Calu3 (cell line): ENCODE results near the gene ANKMY1. TPM values are rescaled to one million over a fixed set of nuclear protein-coding genes. Genes with fewer than 3 reads are reported as not detected.

Experiments
- Bru-seq: library from RNA; stranded (reverse); fragments of 400-500 nt; gene quantifications from one replicate; lab custom pipeline; 2021; lab: Mats Ljungman, UMichigan
- BruChase-seq, 2 experiments: library from RNA; stranded (reverse); fragments of 400-500 nt; gene quantifications; one replicate each; lab custom pipeline; 2021; lab: Mats Ljungman, UMichigan
- BruUV-seq: library from RNA; stranded (reverse); fragments of 400-500 nt; replicated peaks from 2 replicates; lab custom pipeline; 2021; lab: Mats Ljungman, UMichigan
- CTCF ChIA-PET: fragments of 300-600 bp; sonication (Branson Sonifier 250); formaldehyde crosslinking; loops from one replicate; lab custom pipeline; 2022; ENCODE audit warnings: antibody characterized with exemption; lab: Charles Lee
- DNase-seq: peaks from one replicate; pipeline ENCODE4 v3.0.0; 2022
- H3K27ac Mint-ChIP-seq: one replicate; pipeline ENCODE4 v1.8.0; 2022; ENCODE audit warnings: mixed read lengths; ENCODE audit not compliant: unreplicated experiment
- H3K27me3 Mint-ChIP-seq: one replicate; pipeline ENCODE4 v1.8.0; 2022; ENCODE audit warnings: mixed read lengths; ENCODE audit not compliant: unreplicated experiment
- H3K36me3 Mint-ChIP-seq: one replicate; pipeline ENCODE4 v1.8.0; 2022; ENCODE audit warnings: mild to moderate bottlenecking, moderate library complexity, mixed read lengths; ENCODE audit not compliant: insufficient read depth, unreplicated experiment
- H3K4me1 Mint-ChIP-seq: one replicate; pipeline ENCODE4 v1.8.0; 2022; ENCODE audit warnings: mild to moderate bottlenecking, low read depth, mixed read lengths; ENCODE audit not compliant: unreplicated experiment
- H3K4me3 Mint-ChIP-seq: one replicate; pipeline ENCODE4 v1.8.0; 2022; ENCODE audit warnings: mild to moderate bottlenecking, low read depth, moderate library complexity, mixed read lengths; ENCODE audit not compliant: unreplicated experiment
- H3K9me3 Mint-ChIP-seq: one replicate; pipeline ENCODE4 v1.8.0; 2022; ENCODE audit warnings: low read depth, mixed read lengths; ENCODE audit not compliant: unreplicated experiment
- intact Hi-C: fragments of 100-400 bp; cut with micrococcal nuclease; formaldehyde crosslinking; loops from one replicate; pipeline ENCODE4 v1.10.0; 2022; ENCODE audit not compliant: unreplicated experiment
- long read RNA-seq: library from polyadenylated mRNA; stranded (forward); transcript quantifications from one replicate; pipeline ENCODE4 v2.0.0, GENCODE V29; 2022
- total RNA-seq: library from RNA; stranded (reverse); gene quantifications from 2 replicates; pipeline ENCODE4 v1.2.3, GENCODE V29; 2022
- TF ChIP-seq, protein P1 (sequence below): fragments of 200-600 bp; IDR thresholded peaks from one replicate; pipeline ENCODE4 v1.8.0; 2022; ENCODE audit warnings: antibody characterized with exemption; ENCODE audit not compliant: unreplicated experiment

ANKMY1 gene, protein sequence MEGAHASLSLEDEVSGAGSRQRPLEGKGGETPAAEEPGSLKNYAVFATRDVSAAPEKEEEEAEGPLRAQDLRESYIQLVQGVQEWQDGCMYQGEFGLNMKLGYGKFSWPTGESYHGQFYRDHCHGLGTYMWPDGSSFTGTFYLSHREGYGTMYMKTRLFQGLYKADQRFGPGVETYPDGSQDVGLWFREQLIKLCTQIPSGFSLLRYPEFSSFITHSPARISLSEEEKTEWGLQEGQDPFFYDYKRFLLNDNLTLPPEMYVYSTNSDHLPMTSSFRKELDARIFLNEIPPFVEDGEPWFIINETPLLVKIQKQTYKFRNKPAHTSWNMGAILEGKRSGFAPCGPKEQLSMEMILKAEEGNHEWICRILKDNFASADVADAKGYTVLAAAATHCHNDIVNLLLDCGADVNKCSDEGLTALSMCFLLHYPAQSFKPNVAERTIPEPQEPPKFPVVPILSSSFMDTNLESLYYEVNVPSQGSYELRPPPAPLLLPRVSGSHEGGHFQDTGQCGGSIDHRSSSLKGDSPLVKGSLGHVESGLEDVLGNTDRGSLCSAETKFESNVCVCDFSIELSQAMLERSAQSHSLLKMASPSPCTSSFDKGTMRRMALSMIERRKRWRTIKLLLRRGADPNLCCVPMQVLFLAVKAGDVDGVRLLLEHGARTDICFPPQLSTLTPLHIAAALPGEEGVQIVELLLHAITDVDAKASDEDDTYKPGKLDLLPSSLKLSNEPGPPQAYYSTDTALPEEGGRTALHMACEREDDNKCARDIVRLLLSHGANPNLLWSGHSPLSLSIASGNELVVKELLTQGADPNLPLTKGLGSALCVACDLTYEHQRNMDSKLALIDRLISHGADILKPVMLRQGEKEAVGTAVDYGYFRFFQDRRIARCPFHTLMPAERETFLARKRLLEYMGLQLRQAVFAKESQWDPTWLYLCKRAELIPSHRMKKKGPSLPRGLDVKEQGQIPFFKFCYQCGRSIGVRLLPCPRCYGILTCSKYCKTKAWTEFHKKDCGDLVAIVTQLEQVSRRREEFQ
- total RNA-seq (34.9 and 38.2 TPM in 2 replicates), Bru-seq, nascent RNA (percentile 75 among the genes with signal in this experiment), BruChase-seq, experiment 1, labeled RNA remaining after a 6-hour chase (percentile 72 among the genes with signal in this experiment), BruChase-seq, experiment 2, labeled RNA remaining after a 2-hour chase (percentile 76 among the genes with signal in this experiment)
- long read RNA-seq, partial matches to known transcripts = 7 of 35 reads
- long read RNA-seq, other reads (novel, unspliced or antisense) = 25 of 35 reads

DNA sequence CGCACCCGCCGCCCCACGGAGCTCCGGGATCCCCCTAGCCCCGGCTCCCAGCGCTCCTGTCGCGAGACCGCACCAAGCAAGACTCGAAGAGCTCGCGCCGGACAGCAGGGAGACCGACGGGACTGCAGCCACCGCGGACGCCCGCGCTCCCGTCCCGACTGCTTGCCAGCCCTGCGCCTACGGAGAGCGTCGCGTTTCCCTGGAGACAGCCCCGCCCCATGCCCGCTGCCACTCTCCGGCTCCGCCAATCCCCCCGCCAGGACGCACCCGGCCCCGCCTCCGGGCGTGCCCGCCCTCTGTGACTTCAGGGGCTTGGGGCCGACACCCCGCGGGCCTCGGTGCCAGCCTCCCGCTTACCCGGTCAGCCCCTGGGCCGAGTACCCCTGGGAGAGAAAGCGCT, at the start of gene ANKMY1:
ANKMY1 (minus strand) TSS at position 181 of the 400 bp plus-strand sequence. CDS start 653 bp downstream, outside the sequence.
- Mint-ChIP-seq H3K36me3 (peaks cover 60% of the 10 kb centered on the region), H3K27me3 (no peaks in the 10 kb centered on the region), H3K9me3 (no peaks in the 10 kb centered on the region), H3K4me1 (peaks cover 34% of the 10 kb centered on the region), H3K4me3 (peak within 1 kb of the TSS; percentile 93), H3K27ac (peak within 1 kb of the TSS; percentile 83)
- DNase-seq = peak; percentile 93
- no TSS peak for BruUV-seq
- CTCF ChIA-PET = interaction anchor here (0.6 to 2.0 kb wide), 4 partner anchors 9 to 98 kb away, joined by 3 to 13 read pairs (median 8); no protein-coding TSS in a partner anchor
- intact Hi-C loops = no loop called here
- TF ChIP-seq, protein P1, sequence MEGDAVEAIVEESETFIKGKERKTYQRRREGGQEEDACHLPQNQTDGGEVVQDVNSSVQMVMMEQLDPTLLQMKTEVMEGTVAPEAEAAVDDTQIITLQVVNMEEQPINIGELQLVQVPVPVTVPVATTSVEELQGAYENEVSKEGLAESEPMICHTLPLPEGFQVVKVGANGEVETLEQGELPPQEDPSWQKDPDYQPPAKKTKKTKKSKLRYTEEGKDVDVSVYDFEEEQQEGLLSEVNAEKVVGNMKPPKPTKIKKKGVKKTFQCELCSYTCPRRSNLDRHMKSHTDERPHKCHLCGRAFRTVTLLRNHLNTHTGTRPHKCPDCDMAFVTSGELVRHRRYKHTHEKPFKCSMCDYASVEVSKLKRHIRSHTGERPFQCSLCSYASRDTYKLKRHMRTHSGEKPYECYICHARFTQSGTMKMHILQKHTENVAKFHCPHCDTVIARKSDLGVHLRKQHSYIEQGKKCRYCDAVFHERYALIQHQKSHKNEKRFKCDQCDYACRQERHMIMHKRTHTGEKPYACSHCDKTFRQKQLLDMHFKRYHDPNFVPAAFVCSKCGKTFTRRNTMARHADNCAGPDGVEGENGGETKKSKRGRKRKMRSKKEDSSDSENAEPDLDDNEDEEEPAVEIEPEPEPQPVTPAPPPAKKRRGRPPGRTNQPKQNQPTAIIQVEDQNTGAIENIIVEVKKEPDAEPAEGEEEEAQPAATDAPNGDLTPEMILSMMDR = no peak

DNA sequence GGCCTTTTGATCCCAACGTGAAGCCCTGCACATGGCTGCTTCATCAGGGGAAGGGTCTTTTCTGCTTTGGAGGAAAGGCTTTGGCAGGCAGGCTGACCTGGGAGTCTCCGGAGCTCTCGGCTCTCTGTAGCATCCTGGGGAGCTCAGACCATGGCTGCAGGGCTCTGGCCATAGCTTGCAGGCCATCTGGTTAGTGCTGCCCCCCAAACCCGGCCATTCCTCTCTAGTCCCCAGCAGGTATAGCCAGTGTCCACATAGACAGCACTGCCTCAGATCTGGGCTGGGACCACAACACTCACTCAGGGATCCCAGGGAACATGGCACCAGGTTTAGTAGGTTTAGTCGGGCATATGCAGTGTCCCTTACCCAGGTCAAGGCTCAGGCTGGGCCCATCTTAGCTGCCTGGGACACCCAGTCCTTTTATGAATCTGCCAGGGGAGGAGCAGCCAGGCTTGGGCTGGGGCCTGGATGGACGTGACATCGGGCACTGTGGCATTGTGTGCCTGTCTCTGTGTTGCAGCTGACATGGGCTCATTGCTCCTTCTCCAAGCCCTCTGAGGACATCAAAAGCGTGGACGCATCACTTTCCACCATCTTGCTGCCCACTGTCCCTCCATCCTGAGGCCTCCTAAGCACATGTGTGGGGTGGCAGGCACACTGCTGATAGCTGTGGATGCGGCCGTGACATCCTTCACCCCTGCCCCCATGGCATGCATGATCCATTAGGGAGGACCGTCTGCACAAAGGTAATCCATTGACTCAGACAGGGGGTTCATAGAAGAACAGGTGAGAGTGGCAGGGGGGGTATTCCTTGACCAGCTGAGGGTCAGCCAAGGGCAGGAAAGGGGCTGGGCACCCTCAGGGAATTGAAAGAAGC, 48.3 kb upstream of the ANKMY1 start:
- TF ChIP-seq, protein P1 = no peak
- Mint-ChIP-seq H3K36me3 (peaks cover 28% of the 10 kb centered on the region), H3K4me3 (peak overlapping the region; percentile 70), H3K27me3 (no peaks in the 10 kb centered on the region), H3K9me3 (no peaks in the 10 kb centered on the region), H3K4me1 (peaks cover 46% of the 10 kb centered on the region), H3K27ac (peak overlapping the region; percentile 75)
- intact Hi-C loops = loop anchor here (10.0 kb wide), 1 partner anchor 99 kb away; no protein-coding TSS in a partner anchor
- BruUV-seq = no TSS peak
- CTCF ChIA-PET = interaction anchor here (1.4 to 3.0 kb wide), 2 partner anchors 17 to 26 kb away, joined by 3 to 10 read pairs; no protein-coding TSS in a partner anchor
- DNase-seq = no peak

DNA sequence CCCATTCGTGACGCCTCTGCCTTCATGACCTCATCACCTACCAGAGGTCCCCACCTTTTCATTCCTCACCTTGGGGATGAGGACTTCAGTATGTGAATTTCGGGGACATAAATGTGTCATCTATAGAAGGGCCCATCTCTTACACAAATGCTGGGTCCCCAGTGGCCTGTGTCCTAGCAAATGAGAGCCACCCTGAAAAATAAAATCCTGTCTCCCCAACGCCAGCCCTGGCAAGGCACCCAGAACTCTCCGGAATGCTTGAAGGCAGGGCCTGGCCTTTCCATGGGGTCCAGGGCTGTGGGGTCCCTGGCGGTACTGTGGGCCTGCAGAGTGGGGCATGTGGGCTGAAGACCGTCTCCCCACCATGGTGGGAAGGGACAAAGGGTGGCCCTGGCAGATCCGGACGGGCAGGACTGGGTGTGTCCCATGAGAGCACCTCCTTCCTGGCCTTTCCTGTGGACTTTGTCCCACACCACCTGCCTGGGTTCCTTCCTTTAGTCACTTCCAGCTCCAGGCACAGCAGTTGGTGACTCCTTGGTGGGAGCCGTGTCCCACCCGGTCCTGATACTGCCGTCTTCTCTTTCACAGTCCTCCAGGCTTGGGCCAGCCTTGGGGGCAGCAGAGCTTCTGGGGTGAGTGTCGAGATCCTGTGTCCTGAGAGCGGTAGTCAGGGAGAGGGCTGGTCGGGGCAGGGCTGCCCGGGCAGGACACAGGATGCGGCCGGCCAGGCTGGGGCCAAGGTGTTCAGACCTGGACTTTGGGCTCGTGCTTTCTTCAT, 47.3 kb upstream of the ANKMY1 start:
- DNase-seq = peak; percentile 73
- H3K36me3 Mint-ChIP-seq = peaks cover 28% of the 10 kb centered on the region
- peak overlapping the region; percentile 70 for H3K4me3 Mint-ChIP-seq
- BruUV-seq = no TSS peak
- peaks cover 46% of the 10 kb centered on the region for H3K4me1 Mint-ChIP-seq
- H3K27ac Mint-ChIP-seq = peak overlapping the region; percentile 75
- TF ChIP-seq, protein P1 = no peak
- CTCF ChIA-PET = interaction anchor here (0.8 to 3.0 kb wide), 7 partner anchors 16 to 135 kb away, joined by 3 to 10 read pairs (median 5); partner anchors contain the start of gene CAPN10
- H3K9me3 Mint-ChIP-seq = no peaks in the 10 kb centered on the region
- intact Hi-C loops = loop anchor here (10.0 kb wide), 1 partner anchor 100 kb away; no protein-coding TSS in a partner anchor
- H3K27me3 Mint-ChIP-seq = no peaks in the 10 kb centered on the region
